Smooth muscle cell of the pulmonary artery (primary cell): ENCODE data around the gene MANSC4. TPM values are rescaled to one million over a fixed set of nuclear protein-coding genes. Genes with fewer than 3 reads are reported as not detected.

ENCODE experiments used
- total RNA-seq: library from RNA; depleted of rRNA; stranded (reverse); fragments of >200 nt; gene quantifications from 2 replicates; pipeline ENCODE4 v1.2.3, GENCODE V29; 2014

MANSC4 gene
- not detected in 2 replicates for total RNA-seq

GRCh38 chr12:27779920-27780611 lies at the start of gene MANSC4, which contains the start of gene KLHL42:
MANSC4 (minus strand) TSS chr12:27780236; CDS start chr12:27771276, 8,960 bp downstream.
KLHL42 (plus strand) TSS chr12:27780233; CDS start chr12:27780331, 98 bp downstream.

Other genes with a start within 250 kb of the MANSC4 start
- gene REP15, start 83.8 kb downstream of the MANSC4 start, total RNA-seq = 2.4 and 3.2 TPM in 2 replicates
- gene MRPS35, start 69.4 kb downstream of the MANSC4 start, total RNA-seq = 36.0 and 37.1 TPM in 2 replicates
- gene KLHL42, start within 50 bp of the MANSC4 start, total RNA-seq = 32.2 and 35.6 TPM in 2 replicates
- 1.6 and 6.1 TPM in 2 replicates for gene PTHLH, start 192.5 kb upstream of the MANSC4 start, total RNA-seq